Activated naive CD8-positive, alpha-beta T cell treated with anti-CD3 and anti-CD28 coated beads for 36 hours (primary cell): ENCODE results near the gene MOV10. TPM values are rescaled to one million over a fixed set of nuclear protein-coding genes. Genes with fewer than 3 reads are reported as not detected.
A peak's percentile ranks its signal among the peaks of the same experiment; 100 is the strongest.
"Not testable (repeated sequence)": the region's sequence is repeated elsewhere in the genome, so short reads cannot be mapped to it uniquely, and the experiment has no call there.

ENCODE experiments used
- DNase-seq: peaks from one replicate; pipeline ENCODE4 v3.0.0; 2021
- H3K27ac Mint-ChIP-seq: one replicate; pipeline ENCODE4 v1.8.0; 2022; ENCODE audit warnings: mild to moderate bottlenecking, moderate library complexity, mixed read lengths
- H3K27me3 Mint-ChIP-seq: one replicate; pipeline ENCODE4 v1.8.0; 2022; ENCODE audit warnings: mild to moderate bottlenecking, mixed read lengths
- H3K36me3 Mint-ChIP-seq: one replicate; pipeline ENCODE4 v1.8.0; 2021; ENCODE audit warnings: mild to moderate bottlenecking, mixed read lengths
- H3K4me1 Mint-ChIP-seq: one replicate; pipeline ENCODE4 v1.8.0; 2021; ENCODE audit warnings: mixed read lengths
- H3K4me3 Mint-ChIP-seq: one replicate; pipeline ENCODE4 v1.8.0; 2022; ENCODE audit warnings: mild to moderate bottlenecking, moderate library complexity, mixed read lengths
- H3K9me3 Mint-ChIP-seq: one replicate; pipeline ENCODE4 v1.8.0; 2022; ENCODE audit warnings: mixed read lengths
- total RNA-seq, 2 experiments: library from RNA; stranded (reverse); gene quantifications; one replicate each; pipeline ENCODE4 v1.2.3, GENCODE V29; 2021

MOV10 gene
- total RNA-seq, 2 experiments from 2014 or later, result 66.1 to 66.4 TPM

DNA sequence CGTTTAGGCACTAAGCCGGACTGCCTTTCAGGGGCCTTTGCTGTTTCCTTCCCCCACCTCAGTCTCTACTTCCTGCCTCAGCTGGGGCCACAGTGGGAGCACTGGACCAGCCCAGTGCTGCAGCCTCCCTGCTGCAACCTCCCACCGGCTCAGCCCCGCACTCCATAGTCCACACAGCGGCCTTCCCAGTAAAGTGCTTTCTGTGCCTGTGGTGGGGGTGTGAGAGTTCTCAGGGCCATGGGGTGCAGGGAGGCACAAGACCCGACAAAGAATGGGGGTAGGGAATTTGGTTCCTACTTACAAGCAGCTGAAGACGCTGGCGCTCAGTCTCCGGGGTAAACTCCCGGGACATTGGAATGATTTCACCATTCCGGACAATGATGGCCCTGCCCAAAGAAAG is 37.2 kb downstream of the MOV10 start:
- DNase-seq, result no peak
- no peaks in the 10 kb centered on the region for H3K9me3 Mint-ChIP-seq
- no peak overlapping the region for H3K27ac Mint-ChIP-seq
- no peaks in the 10 kb centered on the region for H3K36me3 Mint-ChIP-seq
- peaks cover 25% of the 10 kb centered on the region for H3K4me1 Mint-ChIP-seq
- peaks cover 45% of the 10 kb centered on the region for H3K27me3 Mint-ChIP-seq
- H3K4me3 Mint-ChIP-seq, result no peak overlapping the region

DNA sequence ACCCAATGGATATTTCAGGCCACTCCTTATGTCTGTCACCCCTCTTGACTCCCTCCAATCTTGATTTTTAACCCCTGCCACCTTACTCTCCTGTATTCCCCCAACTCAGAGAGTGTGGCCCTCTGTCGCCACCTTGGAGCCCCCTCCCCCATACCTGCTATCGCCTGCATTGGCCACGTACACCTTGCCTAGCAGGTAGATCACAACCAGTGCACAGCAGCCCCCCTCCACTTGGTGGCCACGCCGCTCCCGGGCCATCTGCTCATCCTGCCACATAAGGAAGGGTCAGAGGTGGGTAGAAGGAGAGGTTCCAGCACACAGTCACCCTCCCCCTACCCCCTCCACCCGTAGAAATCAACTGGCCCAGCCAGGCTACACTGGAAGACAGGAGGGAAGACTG is 37.7 kb downstream of the MOV10 start:
- Mint-ChIP-seq H3K4me1 (peaks cover 25% of the 10 kb centered on the region), H3K27me3 (peaks cover 45% of the 10 kb centered on the region), H3K9me3 (no peaks in the 10 kb centered on the region), H3K27ac (no peak overlapping the region), H3K4me3 (no peak overlapping the region), H3K36me3 (no peaks in the 10 kb centered on the region)
- no peak for DNase-seq

DNA sequence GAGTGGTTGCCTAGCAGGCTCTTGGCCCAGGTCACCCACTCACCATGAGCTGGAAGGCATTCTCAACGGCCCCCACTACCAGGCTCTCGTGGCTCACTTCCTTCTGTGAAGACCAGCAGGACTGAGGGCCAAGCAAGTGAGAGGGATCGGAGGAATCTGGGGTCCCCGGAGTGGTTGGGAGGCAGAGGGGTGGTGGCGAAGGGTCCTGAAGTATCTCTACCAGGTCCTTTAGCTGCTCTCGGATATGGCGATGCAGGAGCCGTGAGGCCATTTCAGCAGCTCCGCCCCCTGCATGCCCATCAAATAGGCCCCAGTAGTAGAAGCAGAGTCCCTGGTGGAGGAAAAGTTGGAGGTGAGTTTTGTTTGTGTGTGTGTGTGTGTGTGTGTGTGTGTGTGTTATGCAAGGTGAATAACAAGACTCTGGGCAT is 38.3 kb downstream of the MOV10 start:
- no peak overlapping the region for H3K4me3 Mint-ChIP-seq
- peaks cover 27% of the 10 kb centered on the region for H3K4me1 Mint-ChIP-seq
- H3K27me3 Mint-ChIP-seq, result peaks cover 42% of the 10 kb centered on the region

DNA sequence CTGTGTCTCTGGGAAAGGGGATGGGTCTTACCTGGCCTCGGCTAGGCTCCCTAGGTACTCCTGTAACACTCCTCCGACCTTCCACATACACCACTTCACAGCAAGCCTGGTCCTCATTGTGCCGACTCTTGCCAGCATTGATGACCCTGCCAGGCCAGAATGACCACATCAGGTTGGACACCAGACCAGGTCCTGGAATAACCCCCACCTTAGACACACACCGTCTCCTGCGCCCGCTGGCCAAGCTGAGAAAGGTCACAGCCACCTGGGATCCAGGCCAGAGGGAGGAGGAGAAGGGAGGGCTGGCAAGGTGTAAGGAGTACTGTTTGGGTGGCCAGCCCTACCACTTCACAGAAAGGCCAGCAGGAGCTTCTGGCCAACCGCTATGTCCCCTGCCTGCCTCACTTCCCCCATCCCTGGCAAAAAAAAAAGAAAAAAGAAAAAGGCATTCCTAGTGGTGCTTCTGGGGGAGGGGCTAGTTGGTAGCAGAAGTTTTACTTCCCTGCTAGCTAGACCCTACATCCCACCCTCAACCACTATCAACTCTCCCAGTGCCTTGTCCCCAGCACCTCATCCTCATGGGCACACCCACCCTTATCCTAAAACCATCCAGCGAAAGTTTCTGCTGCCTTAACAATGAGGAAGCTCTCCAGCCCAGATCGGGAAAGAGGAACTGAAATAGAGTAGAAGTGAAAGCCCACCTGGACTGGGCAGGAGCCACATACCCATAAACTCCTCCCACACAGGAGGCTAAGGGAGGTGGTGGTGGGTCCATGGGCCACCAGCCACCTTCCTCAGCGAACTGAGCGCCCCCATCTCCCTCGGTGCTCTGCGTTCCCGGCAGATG is 39.2 kb downstream of the MOV10 start:
- peak overlapping the region; percentile 57 for H3K4me3 Mint-ChIP-seq
- no peak for DNase-seq
- no peaks in the 10 kb centered on the region for H3K36me3 Mint-ChIP-seq
- peaks cover 39% of the 10 kb centered on the region for H3K27me3 Mint-ChIP-seq
- peaks cover 28% of the 10 kb centered on the region for H3K4me1 Mint-ChIP-seq
- H3K27ac Mint-ChIP-seq, result no peak overlapping the region
- no peaks in the 10 kb centered on the region for H3K9me3 Mint-ChIP-seq

More for the DNA sequence above, 38.3 kb downstream of the MOV10 start:
- H3K36me3 Mint-ChIP-seq, result no peaks in the 10 kb centered on the region
- no peak overlapping the region for H3K27ac Mint-ChIP-seq
- no peak for DNase-seq
- H3K9me3 Mint-ChIP-seq, result no peaks in the 10 kb centered on the region

DNA sequence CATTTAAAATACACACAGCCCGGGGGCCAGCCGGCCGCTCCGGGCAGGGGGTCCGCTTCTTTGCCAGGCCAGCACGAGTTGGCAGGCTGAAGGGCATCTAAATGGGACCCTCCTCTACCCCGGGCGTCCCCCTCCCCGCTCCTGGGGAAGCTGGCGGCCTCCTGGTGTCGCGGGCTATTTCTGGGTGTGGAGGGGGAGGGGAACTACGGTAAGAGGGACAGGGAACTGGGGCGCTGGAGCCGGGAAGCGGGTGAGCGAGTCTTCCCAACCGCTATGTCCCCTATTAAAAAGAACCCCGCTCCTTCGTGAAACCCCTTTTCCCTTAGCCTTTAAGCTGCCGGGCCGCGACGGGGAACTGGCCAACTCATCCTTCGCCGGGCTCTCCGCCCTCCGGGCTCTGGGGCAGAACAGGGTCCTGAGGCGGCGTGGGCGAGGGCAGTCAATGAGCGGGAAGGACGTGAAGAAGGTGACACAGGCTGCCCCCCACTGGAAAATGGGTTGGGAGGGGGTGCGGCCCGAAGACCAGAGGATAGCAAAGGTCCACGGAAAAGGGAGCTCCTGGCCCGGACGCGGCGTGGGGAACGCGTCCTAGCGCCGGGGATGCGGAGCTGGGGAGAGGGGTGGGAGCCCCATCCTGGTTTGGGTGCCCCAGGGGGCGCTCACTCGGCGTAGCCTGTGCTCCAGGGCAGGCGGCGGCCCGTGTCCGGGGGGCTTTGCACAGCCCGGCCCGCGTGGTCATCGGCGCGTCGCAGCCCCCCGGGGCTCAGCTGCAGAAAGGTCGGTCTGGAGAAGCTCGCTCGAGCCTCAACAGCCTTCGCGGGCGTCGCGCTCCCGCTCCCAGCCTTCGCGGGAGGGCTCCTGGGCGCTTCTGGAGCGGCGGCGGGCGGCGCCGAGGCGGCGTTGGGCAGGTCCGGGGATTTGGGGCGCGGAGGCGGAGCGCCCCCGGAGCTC is 40.1 kb downstream of the MOV10 start:
- peaks cover 24% of the 10 kb centered on the region for H3K4me1 Mint-ChIP-seq
- no peaks in the 10 kb centered on the region for H3K9me3 Mint-ChIP-seq
- H3K27me3 Mint-ChIP-seq, result peaks cover 44% of the 10 kb centered on the region
- H3K36me3 Mint-ChIP-seq, result no peaks in the 10 kb centered on the region
- peak overlapping the region; percentile 82 for H3K4me3 Mint-ChIP-seq
- no peak for DNase-seq
- no peak overlapping the region for H3K27ac Mint-ChIP-seq

DNA sequence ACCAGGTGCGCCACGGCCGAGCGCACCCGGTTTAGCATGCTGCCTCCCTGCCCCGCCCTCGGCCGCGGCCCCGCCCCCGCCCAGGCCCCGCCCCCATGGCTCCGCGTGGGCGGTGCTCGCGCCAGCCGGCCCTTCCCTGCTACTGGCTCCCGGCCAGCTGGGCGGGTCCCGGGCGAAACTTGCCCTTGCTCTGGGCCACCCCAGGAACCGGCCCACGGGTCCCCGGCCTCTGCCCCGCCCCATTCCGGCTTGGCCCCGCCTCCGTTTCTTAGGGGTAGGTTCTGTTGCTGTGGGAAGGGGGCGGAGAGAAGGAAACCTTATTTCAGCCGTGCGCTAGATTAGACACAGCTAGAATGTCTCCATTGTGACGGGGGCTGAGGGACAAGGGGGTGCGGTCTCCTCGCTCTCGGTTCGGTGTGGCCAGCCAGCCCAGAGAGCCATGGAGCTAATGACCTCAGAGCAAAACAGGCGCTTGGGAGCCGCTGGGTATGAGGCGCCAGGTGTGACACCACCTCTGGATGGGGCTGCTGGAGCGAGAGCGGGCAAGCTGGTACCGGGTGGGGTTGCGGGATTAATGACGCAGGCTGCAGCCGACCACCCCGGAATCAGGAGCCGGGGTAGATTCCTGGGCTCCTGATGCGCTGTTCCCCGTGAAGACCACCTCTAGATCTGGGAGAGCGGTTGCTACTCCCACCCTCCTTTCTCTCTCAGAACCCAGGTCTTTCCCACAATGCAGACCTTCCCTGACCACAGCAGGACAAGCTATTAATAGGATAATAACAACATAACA is 41.0 kb downstream of the MOV10 start, which contains the start of gene PPM1J:
Gene PPM1J, minus strand, starts transcription at position 69 of the 790 bp plus-strand sequence. Its CDS starts 31 bp downstream, at position 38.
- H3K27me3 Mint-ChIP-seq, result peaks cover 45% of the 10 kb centered on the region

DNA sequence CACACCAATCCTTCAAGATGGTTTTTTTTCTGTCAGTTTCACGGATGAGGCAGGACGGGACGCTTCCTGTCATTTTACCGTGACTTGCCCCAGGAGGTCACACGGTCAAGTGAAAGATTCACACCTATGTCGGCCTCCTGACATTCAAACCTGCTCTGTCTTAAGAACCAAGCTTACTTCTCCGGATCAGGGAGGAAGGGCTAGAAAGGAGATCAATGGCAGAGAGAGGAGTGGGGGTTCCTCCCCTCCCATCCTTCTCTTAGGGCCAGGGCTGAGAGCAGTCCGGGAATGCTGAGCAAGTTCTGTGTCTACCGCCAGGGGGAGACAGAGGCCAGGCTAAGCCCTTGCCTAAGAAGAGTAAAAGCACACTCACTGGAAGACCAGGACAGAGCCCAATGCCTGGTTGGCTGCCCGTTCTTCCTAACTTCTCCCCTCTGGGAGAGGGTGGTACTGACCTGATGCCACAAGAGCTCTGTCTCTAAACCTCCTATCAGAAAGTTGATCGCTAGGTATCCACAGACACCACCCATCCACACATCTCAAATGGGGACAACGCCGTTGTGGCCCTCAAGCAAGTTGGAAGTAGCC is 41.8 kb downstream of the MOV10 start:
- H3K36me3 Mint-ChIP-seq, result no peaks in the 10 kb centered on the region
- peak; percentile 74 for DNase-seq
- peak overlapping the region; percentile 83 for H3K4me3 Mint-ChIP-seq
- H3K4me1 Mint-ChIP-seq, result peaks cover 21% of the 10 kb centered on the region
- H3K9me3 Mint-ChIP-seq, result no peaks in the 10 kb centered on the region
- H3K27me3 Mint-ChIP-seq, result peaks cover 45% of the 10 kb centered on the region
- no peak overlapping the region for H3K27ac Mint-ChIP-seq

More for the DNA sequence above, 41.0 kb downstream of the MOV10 start, which contains the start of gene PPM1J:
- DNase-seq, result peak; percentile 96
- H3K36me3 Mint-ChIP-seq, result no peaks in the 10 kb centered on the region
- peaks cover 21% of the 10 kb centered on the region for H3K4me1 Mint-ChIP-seq
- H3K27ac Mint-ChIP-seq, result no peak within 1 kb of the TSS
- H3K9me3 Mint-ChIP-seq, result no peaks in the 10 kb centered on the region
- peak within 1 kb of the TSS; percentile 83 for H3K4me3 Mint-ChIP-seq

DNA sequence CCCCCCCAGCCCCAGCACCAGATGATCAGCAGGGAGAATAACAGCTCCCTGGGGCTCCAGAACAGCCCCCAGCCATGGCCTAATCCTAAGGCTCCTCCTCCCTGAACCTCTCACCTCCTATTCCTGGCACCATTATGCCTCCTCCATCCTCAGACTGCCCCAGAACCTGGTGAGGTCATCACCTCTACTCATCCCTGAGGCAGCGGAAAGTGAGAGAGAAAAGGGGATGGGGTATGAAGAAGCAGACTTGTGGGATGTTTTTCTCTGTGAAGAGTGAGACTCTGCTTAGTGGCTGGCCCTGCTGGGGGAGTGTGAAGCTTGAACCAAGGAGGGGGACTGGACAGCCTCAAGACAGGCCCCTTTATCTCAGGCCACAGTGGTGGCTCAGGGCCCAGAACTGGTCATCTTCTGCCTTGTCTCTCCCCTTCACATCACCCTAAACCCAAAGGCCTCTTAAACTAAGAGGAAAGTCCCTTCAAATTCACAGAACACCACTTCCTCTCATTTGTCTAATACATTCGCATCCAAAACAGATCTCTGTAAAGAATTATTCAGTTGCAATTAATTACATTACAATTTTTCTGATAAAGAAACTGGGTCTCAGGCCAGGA is 42.9 kb downstream of the MOV10 start:
- Mint-ChIP-seq H3K4me3 (no peak overlapping the region), H3K36me3 (no peaks in the 10 kb centered on the region), H3K9me3 (no peaks in the 10 kb centered on the region), H3K27me3 (peaks cover 50% of the 10 kb centered on the region), H3K4me1 (peaks cover 21% of the 10 kb centered on the region), H3K27ac (no peak overlapping the region)
- DNase-seq, result no peak

DNA sequence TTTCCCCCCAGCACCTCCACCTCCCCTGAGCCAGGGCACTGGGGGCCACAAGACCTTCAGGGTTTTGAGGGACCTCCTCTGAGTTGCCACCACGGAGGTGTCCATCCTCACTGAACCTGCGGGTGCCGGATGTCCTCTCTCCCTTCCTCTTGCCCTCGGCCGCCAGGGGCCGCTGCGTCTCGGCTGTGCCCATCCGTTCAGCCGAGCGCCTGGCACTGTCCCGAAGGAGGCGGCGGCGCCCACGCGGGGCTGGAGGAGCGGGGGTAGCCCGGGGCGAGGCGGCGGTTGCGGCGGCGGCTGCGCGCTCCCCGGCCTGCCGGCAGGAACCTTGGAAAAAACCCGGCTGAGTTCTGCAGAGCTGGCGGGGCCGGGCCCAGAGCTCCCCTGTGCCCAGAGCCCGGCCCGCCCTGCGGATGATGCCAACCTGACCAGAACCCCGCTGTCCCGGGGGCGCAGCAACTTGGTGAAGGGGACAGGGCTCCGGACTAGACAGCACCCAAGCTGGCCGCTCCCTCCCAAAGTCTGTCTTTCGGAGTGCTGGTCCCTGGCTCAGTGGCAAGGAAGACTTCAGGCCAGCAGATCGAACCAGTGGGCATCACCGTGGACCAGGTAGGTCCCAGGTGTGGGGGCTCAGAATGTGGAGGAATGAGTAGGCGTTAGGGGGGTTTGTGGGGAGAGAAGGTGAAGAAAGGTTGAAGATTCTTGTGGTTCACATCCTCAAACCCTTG is 44.4 kb downstream of the MOV10 start:
- Mint-ChIP-seq H3K9me3 (no peaks in the 10 kb centered on the region), H3K36me3 (no peaks in the 10 kb centered on the region), H3K27me3 (peaks cover 40% of the 10 kb centered on the region), H3K27ac (no peak overlapping the region), H3K4me3 (no peak overlapping the region), H3K4me1 (peaks cover 28% of the 10 kb centered on the region)
- DNase-seq, result peak; percentile 82

DNA sequence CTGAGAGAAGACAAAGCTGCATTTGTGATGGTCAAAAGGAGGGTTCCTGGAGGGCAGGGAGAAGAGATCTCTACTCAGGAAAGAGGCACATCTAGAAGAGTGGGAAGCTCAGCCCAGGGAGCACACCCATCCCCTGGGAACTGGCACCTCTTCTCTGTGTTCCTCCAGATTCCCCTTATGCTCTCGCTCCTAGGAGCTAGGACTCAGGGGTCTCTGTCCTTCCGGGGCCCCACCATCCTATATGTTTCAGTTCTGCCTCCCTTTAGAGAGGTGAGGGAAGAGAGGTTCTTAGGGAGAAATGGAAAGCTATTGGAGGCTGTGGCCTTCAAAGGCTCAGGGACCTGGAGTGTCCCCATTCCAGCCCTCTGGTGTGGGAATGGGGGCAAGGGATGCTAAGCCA is 45.2 kb downstream of the MOV10 start:
- no peak overlapping the region for H3K27ac Mint-ChIP-seq
- DNase-seq, result no peak
- no peak overlapping the region for H3K4me3 Mint-ChIP-seq
- peaks cover 23% of the 10 kb centered on the region for H3K4me1 Mint-ChIP-seq
- H3K9me3 Mint-ChIP-seq, result no peaks in the 10 kb centered on the region
- H3K36me3 Mint-ChIP-seq, result no peaks in the 10 kb centered on the region
- peaks cover 31% of the 10 kb centered on the region for H3K27me3 Mint-ChIP-seq

DNA sequence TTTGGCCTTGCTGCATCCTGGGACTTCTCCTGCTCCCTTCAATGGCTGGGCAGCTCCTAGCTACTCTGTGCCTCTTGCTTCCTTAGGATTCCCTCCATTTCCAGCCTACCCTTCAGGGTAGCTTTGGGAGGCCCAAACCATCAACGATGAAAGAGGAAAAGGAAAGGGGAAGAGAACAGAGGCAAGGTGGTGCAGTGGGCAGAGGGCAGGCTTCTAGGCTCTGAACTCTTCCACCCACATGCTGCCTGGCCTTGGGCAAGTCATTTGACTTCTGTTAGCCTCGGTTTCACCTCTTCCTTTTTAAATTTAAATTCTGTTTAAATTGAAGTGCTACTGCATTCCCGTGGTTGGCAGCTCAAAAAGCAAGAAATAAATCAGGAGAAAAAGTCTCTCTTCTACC is 46.3 kb downstream of the MOV10 start:
- no peak overlapping the region for H3K27ac Mint-ChIP-seq
- peaks cover 30% of the 10 kb centered on the region for H3K27me3 Mint-ChIP-seq
- no peak overlapping the region for H3K4me3 Mint-ChIP-seq
- peaks cover 19% of the 10 kb centered on the region for H3K4me1 Mint-ChIP-seq
- H3K9me3 Mint-ChIP-seq, result no peaks in the 10 kb centered on the region
- no peak for DNase-seq
- no peaks in the 10 kb centered on the region for H3K36me3 Mint-ChIP-seq

DNA sequence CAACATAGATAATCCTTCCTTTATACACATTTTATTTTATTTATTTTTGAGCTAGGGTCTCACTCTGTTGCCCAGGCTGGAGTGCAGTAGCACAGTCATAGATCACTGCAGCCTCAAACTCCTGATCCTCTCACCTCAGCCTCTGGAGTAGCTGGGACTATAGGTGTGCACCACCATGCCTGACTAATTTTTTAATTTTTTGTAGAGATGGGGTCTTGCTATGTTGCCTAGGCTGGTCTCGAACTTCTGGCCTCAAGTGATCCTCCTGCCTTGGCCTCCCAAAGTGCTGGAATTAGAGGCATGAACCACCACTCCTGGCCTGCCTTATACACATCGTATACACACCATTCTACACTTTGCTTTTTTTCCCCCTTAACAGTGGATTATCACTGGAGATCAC is 46.8 kb downstream of the MOV10 start:
- not testable (repeated sequence) for H3K36me3 Mint-ChIP-seq, H3K9me3 Mint-ChIP-seq, DNase-seq, H3K4me3 Mint-ChIP-seq, H3K27ac Mint-ChIP-seq
- Mint-ChIP-seq H3K4me1 (peaks cover 14% of the 10 kb centered on the region), H3K27me3 (peaks cover 29% of the 10 kb centered on the region)

DNA sequence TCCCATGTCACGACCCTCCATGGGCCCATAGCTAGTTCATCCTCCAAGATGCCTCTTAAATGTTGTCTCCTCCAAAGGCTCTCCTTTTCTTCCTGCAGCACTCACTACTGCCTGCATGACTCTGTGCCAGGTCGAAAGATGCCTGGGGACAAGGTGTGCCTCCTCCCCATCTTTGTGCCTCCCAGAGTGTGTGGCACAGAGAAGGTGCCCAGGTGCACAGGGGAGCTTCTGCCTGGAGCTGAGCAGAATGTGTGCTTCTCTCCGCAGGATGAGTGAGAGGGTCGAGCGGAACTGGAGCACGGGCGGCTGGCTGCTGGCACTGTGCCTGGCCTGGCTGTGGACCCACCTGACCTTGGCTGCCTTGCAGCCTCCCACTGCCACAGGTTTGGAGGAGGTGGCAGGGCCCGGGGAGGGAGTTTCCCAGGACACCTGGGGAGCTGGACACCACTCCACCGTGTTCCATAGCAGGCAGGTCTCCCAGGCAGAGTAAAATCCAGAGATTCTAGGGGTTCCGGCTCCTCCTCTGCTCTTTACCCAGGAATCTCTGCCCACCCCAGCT is 47.6 kb downstream of the MOV10 start:
- H3K36me3 Mint-ChIP-seq, result no peaks in the 10 kb centered on the region
- DNase-seq, result no peak
- peaks cover 26% of the 10 kb centered on the region for H3K27me3 Mint-ChIP-seq
- H3K27ac Mint-ChIP-seq, result no peak overlapping the region
- no peaks in the 10 kb centered on the region for H3K9me3 Mint-ChIP-seq
- peaks cover 14% of the 10 kb centered on the region for H3K4me1 Mint-ChIP-seq
- no peak overlapping the region for H3K4me3 Mint-ChIP-seq
